Gastrocnemius medialis (tissue), 4 donors: ENCODE measurements around the gene ATOH8.

Experiments
- POLR2A ChIP-seq, 2 donors: fragments of 450-650 bp; IDR thresholded peaks; one replicate each; pipeline ENCODE4 v1.6.1; 2017; ENCODE audit warnings: antibody characterized with exemption in 2 of 2, mild to moderate bottlenecking in 2 of 2, moderate library complexity in 2 of 2
- TF ChIP-seq, protein P1 (sequence below), 5 experiments: fragments of 450-650 bp in 3 of 5; fragments of 200-600 bp in 2 of 5; sonication (generic) in 2 of 5; IDR thresholded peaks in 4 of 5; conservative IDR thresholded peaks in 1 of 5; 1 replicate in 4 of 5; 2 replicates in 1 of 5; pipeline ENCODE4 v1.5.1; 2016 to 2019; ENCODE audit warnings: antibody characterized with exemption in 5 of 5, mild to moderate bottlenecking in 3 of 5, moderate library complexity in 3 of 5

GRCh38 chr2:85827879-85828569 lies 74.2 kb downstream of the ATOH8 start:
- TF ChIP-seq, protein P1, sequence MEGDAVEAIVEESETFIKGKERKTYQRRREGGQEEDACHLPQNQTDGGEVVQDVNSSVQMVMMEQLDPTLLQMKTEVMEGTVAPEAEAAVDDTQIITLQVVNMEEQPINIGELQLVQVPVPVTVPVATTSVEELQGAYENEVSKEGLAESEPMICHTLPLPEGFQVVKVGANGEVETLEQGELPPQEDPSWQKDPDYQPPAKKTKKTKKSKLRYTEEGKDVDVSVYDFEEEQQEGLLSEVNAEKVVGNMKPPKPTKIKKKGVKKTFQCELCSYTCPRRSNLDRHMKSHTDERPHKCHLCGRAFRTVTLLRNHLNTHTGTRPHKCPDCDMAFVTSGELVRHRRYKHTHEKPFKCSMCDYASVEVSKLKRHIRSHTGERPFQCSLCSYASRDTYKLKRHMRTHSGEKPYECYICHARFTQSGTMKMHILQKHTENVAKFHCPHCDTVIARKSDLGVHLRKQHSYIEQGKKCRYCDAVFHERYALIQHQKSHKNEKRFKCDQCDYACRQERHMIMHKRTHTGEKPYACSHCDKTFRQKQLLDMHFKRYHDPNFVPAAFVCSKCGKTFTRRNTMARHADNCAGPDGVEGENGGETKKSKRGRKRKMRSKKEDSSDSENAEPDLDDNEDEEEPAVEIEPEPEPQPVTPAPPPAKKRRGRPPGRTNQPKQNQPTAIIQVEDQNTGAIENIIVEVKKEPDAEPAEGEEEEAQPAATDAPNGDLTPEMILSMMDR (IDR thresholded peaks at IDR 0.05 in 4 of 5, conservative IDR thresholded peaks at IDR 0.05 in 1 of 5) = no peak
- no peak for TF ChIP-seq POLR2A (IDR thresholded peaks at IDR 0.05)
